Glutamatergic neuron (in vitro differentiated cells): ENCODE measurements around the gene GAL3ST1. TPM values are rescaled to one million over a fixed set of nuclear protein-coding genes. Genes with fewer than 3 reads are reported as not detected.
"Not testable (repeated sequence)": the region's sequence is repeated elsewhere in the genome, so short reads cannot be mapped to it uniquely, and the experiment has no call there.

Experiments
- DNase-seq: peaks from one replicate; pipeline ENCODE4 v3.0.0; 2022
- H3K27ac Mint-ChIP-seq: one replicate; pipeline ENCODE4 v1.8.0; 2020; ENCODE audit warnings: mild to moderate bottlenecking, mixed read lengths, inconsistent platforms; ENCODE audit not compliant: unreplicated experiment
- H3K27me3 Mint-ChIP-seq: one replicate; pipeline ENCODE4 v1.8.0; 2020; ENCODE audit warnings: mild to moderate bottlenecking, moderate library complexity, mixed read lengths, inconsistent platforms; ENCODE audit not compliant: unreplicated experiment
- H3K36me3 Mint-ChIP-seq: one replicate; pipeline ENCODE4 v1.8.0; 2020; ENCODE audit warnings: mild to moderate bottlenecking, mixed read lengths, inconsistent platforms; ENCODE audit not compliant: unreplicated experiment
- H3K4me1 Mint-ChIP-seq: one replicate; pipeline ENCODE4 v1.8.0; 2020; ENCODE audit warnings: mild to moderate bottlenecking, low read depth, mixed read lengths, inconsistent platforms; ENCODE audit not compliant: unreplicated experiment
- H3K4me3 Mint-ChIP-seq: one replicate; pipeline ENCODE4 v1.8.0; 2020; ENCODE audit warnings: mild to moderate bottlenecking, mixed read lengths, inconsistent platforms; ENCODE audit not compliant: unreplicated experiment
- H3K9me3 Mint-ChIP-seq: one replicate; pipeline ENCODE4 v1.8.0; 2020; ENCODE audit warnings: mild to moderate bottlenecking, moderate library complexity, mixed read lengths, inconsistent platforms; ENCODE audit not compliant: unreplicated experiment
- CTCF ChIP-seq: fragments of 200-600 bp; sonication (generic); IDR thresholded peaks from one replicate; pipeline ENCODE4 v1.5.0; 2021; ENCODE audit not compliant: partially characterized antibody, unreplicated experiment
- long read RNA-seq: library from polyadenylated mRNA; unstranded; transcript quantifications from one replicate; pipeline ENCODE4 v2.0.0, GENCODE V29; 2020; ENCODE audit not compliant: unreplicated experiment
- total RNA-seq: library from RNA; stranded (reverse); fragmentation: NEBNext Ultra II Directional; extraction: Animal tissue kit (Norgen Biotek cat#: 25700); gene quantifications from one replicate; pipeline ENCODE4 v1.2.1, GENCODE V29; 2021; ENCODE audit not compliant: unreplicated experiment

Gene GAL3ST1, protein sequence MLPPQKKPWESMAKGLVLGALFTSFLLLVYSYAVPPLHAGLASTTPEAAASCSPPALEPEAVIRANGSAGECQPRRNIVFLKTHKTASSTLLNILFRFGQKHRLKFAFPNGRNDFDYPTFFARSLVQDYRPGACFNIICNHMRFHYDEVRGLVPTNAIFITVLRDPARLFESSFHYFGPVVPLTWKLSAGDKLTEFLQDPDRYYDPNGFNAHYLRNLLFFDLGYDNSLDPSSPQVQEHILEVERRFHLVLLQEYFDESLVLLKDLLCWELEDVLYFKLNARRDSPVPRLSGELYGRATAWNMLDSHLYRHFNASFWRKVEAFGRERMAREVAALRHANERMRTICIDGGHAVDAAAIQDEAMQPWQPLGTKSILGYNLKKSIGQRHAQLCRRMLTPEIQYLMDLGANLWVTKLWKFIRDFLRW
- 1.8 TPM for total RNA-seq
- long read RNA-seq, result 0 reads

DNA sequence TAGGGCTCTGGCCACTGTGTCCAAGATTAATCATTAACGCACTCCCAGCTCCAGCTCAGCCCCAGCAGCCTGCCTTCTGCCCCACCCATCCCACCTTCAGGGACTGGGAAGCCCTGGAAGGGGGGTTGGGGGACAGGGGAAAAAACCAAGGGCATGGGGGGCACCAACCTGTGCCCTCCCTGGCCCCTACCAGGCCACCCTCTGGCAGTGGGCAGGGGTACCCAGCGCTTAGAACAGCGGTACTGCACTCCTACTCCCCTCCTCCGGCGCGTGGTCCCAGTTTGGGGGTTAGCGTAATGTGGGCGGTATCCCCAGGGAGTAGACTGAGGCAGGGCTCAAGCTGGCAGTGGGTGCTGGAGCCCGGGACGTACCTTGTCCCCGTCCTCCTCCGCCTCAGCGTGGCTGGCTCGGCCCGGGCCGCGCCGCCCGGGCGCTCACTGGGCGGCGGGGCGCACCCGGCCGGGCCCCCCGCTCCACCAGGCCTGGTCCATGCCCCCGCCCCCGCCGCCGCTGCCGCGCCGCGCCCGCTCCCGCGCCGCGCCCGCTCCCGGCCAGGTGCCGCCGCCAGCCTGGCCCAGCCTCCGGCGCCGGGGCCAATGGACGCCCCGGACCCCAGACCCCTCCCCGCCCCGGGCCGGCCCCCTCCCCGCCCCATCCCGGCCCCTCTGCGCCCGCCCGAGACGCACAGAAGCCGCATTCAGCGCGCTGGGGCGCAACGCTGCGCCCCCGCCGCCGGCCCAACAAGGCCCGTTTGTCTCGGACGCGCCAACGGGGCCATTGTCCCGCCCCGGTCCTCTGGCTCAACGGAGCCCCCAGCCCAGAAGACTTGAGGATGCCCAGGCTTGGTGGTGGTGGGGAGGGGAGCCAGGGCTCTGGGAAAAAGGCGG, at the start of gene GAL3ST1:
Gene GAL3ST1 (minus strand): TSS at position 571 of the 887 bp plus-strand sequence. CDS start 17,273 bp downstream, outside the sequence.
- Mint-ChIP-seq H3K4me1 (peaks cover 5% of the 10 kb centered on the region), H3K27me3 (peaks cover 4% of the 10 kb centered on the region), H3K27ac (peak within 1 kb of the TSS; percentile 52), H3K9me3 (peaks cover 4% of the 10 kb centered on the region), H3K4me3 (peak within 1 kb of the TSS; percentile 85), H3K36me3 (no peaks in the 10 kb centered on the region)
- DNase-seq, result peak; percentile 34
- TF ChIP-seq CTCF, result no peak

- H3K9me3 Mint-ChIP-seq, H3K36me3 Mint-ChIP-seq, H3K27ac Mint-ChIP-seq, H3K4me1 Mint-ChIP-seq, H3K4me3 Mint-ChIP-seq, H3K27me3 Mint-ChIP-seq, DNase-seq: not testable (repeated sequence)
Observed at GRCh38 chr22:30619909-30620308, 45.4 kb upstream of the GAL3ST1 start.

- H3K4me3 Mint-ChIP-seq, result no peak overlapping the region
- no peaks in the 10 kb centered on the region for H3K27me3 Mint-ChIP-seq
- no peak for TF ChIP-seq CTCF
- H3K36me3 Mint-ChIP-seq, result peaks cover 5% of the 10 kb centered on the region
- peaks cover 2% of the 10 kb centered on the region for H3K9me3 Mint-ChIP-seq
- no peaks in the 10 kb centered on the region for H3K4me1 Mint-ChIP-seq
- H3K27ac Mint-ChIP-seq, result no peak overlapping the region
- DNase-seq, result no peak
Observed at GRCh38 chr22:30617819-30618218, 43.4 kb upstream of the GAL3ST1 start.

DNA sequence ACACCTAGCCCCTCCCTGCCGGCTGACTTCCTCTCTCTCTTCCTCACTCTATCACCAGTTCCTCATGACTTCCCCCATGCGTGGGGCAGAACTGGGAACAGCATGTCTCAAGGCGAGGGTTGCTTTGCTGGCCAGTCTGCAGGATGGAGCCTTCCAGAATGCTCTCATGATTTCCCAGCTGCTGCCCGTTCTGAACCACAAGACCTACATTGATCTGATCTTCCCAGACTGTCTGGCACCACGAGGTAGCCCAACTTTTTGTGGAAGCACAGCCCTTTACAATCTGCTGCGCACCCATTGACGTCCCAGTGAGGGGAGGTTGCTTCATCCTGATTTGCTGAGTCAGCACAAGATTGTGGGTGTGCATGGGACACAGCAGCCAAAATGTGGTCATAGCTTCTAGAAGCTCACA, 41.1 kb upstream of the GAL3ST1 start:
- TF ChIP-seq CTCF, result no peak
- H3K27ac Mint-ChIP-seq, result no peak overlapping the region
- no peak overlapping the region for H3K4me3 Mint-ChIP-seq
- DNase-seq, result no peak
- peaks cover 5% of the 10 kb centered on the region for H3K36me3 Mint-ChIP-seq
- H3K27me3 Mint-ChIP-seq, result no peaks in the 10 kb centered on the region
- no peaks in the 10 kb centered on the region for H3K9me3 Mint-ChIP-seq
- H3K4me1 Mint-ChIP-seq, result no peaks in the 10 kb centered on the region

DNA sequence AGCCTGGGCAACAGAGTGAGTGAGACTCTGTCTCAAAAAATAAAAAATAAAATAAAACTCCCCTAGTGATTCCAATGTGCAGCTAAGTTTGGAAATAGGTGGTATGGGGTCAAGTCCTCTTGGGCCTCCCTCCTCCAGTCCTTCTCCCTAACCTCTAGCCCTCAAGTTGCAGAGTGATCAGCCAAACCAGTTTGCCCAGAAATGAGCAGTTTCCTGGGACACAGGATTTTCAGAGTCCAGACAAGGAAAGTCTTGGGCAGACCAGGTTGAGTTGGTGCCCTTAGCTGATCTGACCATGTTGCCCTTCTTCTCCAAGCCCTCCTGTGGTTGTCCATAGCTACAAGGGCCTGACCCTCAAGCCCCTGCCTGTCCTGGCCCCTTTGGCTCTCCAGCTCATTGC, 40.4 kb upstream of the GAL3ST1 start:
- Mint-ChIP-seq H3K27me3 (no peaks in the 10 kb centered on the region), H3K4me1 (no peaks in the 10 kb centered on the region), H3K36me3 (peaks cover 5% of the 10 kb centered on the region), H3K9me3 (no peaks in the 10 kb centered on the region), H3K4me3 (no peak overlapping the region), H3K27ac (no peak overlapping the region)
- TF ChIP-seq CTCF, result no peak
- DNase-seq, result no peak
